ENCODE data around the gene NRCAM. TPM values are rescaled to one million over a fixed set of nuclear protein-coding genes. Genes with fewer than 3 reads are reported as not detected.

Gene NRCAM
- total RNA-seq, 2 experiments from 2014 or later, result 3.2 to 3.8 TPM

GRCh38 chr7:108145401-108145800 is 310.8 kb downstream of the NRCAM start:
- Mint-ChIP-seq H3K27me3 (peaks cover 2% of the 10 kb centered on the region), H3K4me1 (ENCODE audit: low read depth) (peaks cover 1% of the 10 kb centered on the region), H3K9me3 (no peaks in the 10 kb centered on the region), H3K27ac (no peak overlapping the region), H3K4me3 (no peak overlapping the region), H3K36me3 (ENCODE audit: low read depth) (no peaks in the 10 kb centered on the region)
- intact Hi-C loops (cut with micrococcal nuclease), result no loop called here
- DNase-seq (no peak), ATAC-seq (no peak)
- CTCF ChIA-PET, result interaction anchor here (0.6 to 3.3 kb wide), 30 partner anchors 9 to 352 kb away, joined by 3 to 53 read pairs (median 5); partner anchors contain the start of genes DLD and LAMB4
- TF ChIP-seq CTCF (IDR thresholded peaks at IDR 0.05), result no peak
- POLR2A ChIA-PET, result no interaction called here

DNA sequence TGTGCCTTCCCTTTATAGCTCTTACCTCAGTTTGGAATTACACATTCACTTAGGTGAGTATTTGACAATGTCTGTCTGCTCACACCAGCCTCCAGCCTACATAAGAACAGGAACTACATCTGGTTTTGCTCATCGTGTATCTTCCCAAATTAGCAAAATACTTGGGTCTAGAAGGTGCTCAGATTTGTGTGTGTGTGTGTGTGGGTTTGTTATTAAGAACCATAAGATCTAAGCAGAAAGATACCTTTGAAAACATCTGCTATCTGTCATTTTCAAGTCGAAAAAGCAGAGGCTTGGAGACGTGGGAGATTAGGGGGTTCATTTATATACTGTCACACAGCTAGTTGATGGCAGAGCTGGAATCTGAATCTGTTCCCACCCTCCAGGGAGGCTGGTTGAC is 311.3 kb downstream of the NRCAM start:
- DNase-seq (no peak), ATAC-seq (no peak)
- H3K36me3 Mint-ChIP-seq (ENCODE audit: low read depth), result no peaks in the 10 kb centered on the region
- POLR2A ChIA-PET, result no interaction called here
- H3K4me1 Mint-ChIP-seq (ENCODE audit: low read depth), result peaks cover 2% of the 10 kb centered on the region
- H3K9me3 Mint-ChIP-seq, result no peaks in the 10 kb centered on the region
- H3K27me3 Mint-ChIP-seq, result peaks cover 4% of the 10 kb centered on the region
- TF ChIP-seq CTCF (IDR thresholded peaks at IDR 0.05), result no peak
- CTCF ChIA-PET, result interaction anchor here (0.7 to 3.3 kb wide), 17 partner anchors 8 to 352 kb away, joined by 3 to 53 read pairs (median 6); partner anchors contain the start of gene LAMB4
- no peak overlapping the region for H3K4me3 Mint-ChIP-seq
- H3K27ac Mint-ChIP-seq, result no peak overlapping the region
- intact Hi-C loops (cut with micrococcal nuclease), result no loop called here

- ChIA-PET POLR2A (no interaction called here), CTCF (interaction anchor here (2.6 to 3.3 kb wide), 3 partner anchors 7 to 31 kb away, joined by 27 to 53 read pairs (median 37); no protein-coding TSS in a partner anchor)
- Mint-ChIP-seq H3K4me3 (no peak overlapping the region), H3K27me3 (peaks cover 9% of the 10 kb centered on the region), H3K9me3 (no peaks in the 10 kb centered on the region), H3K4me1 (ENCODE audit: low read depth) (peaks cover 2% of the 10 kb centered on the region), H3K27ac (no peak overlapping the region), H3K36me3 (ENCODE audit: low read depth) (no peaks in the 10 kb centered on the region)
- no peak for ATAC-seq
- intact Hi-C loops (cut with micrococcal nuclease), result no loop called here
- no peak for DNase-seq
- no peak for TF ChIP-seq CTCF (IDR thresholded peaks at IDR 0.05)
Observed at GRCh38 chr7:108143658-108144420, 312.4 kb downstream of the NRCAM start.

DNA sequence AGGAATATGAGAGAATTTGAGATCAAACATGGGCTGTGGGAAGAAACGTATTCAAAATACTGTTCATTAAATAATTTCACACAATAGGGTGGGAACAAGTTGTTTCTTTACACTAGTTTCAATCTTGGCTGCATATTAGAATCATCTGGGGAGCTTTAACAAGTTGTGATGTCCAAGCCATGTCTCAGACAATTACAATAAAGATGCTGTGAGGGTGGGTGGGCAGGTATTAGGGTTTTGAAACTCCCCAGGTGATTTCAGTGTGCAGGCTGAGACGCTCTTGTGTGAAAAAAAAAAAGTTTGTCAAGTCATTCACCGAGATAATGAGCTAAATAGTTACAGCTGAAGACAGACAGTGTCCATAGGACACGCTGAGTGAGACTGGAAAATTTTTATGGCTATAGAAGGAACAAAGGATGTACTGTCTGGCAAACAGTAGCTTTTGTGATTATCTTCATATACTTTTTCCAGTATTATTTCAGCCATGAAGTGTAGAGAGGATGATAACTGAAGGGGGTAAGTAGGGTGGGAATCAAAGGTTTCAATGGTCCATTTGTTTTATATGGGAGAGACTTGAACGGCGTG is 313.5 kb downstream of the NRCAM start:
- Mint-ChIP-seq H3K4me3 (no peak overlapping the region), H3K36me3 (ENCODE audit: low read depth) (no peaks in the 10 kb centered on the region), H3K4me1 (ENCODE audit: low read depth) (peaks cover 5% of the 10 kb centered on the region), H3K9me3 (no peaks in the 10 kb centered on the region), H3K27ac (no peak overlapping the region), H3K27me3 (peaks cover 9% of the 10 kb centered on the region)
- DNase-seq (no peak), ATAC-seq (no peak)
- POLR2A ChIA-PET, result interaction anchor here (0.7 kb wide), 1 partner anchor 95 kb away, joined by 3 read pairs; no protein-coding TSS in a partner anchor
- intact Hi-C loops (cut with micrococcal nuclease), result no loop called here
- TF ChIP-seq CTCF (IDR thresholded peaks at IDR 0.05), result no peak
- CTCF ChIA-PET, result interaction anchor here (1.3 to 1.6 kb wide), 2 partner anchors 11 to 30 kb away, joined by 3 to 4 read pairs; no protein-coding TSS in a partner anchor

- no peak for TF ChIP-seq CTCF (IDR thresholded peaks at IDR 0.05)
- no peaks in the 10 kb centered on the region for H3K9me3 Mint-ChIP-seq
- no peaks in the 10 kb centered on the region for H3K36me3 Mint-ChIP-seq (ENCODE audit: low read depth)
- CTCF ChIA-PET, result interaction anchor here (1.3 to 1.6 kb wide), 2 partner anchors 11 to 29 kb away, joined by 3 to 4 read pairs; no protein-coding TSS in a partner anchor
- H3K27me3 Mint-ChIP-seq, result peaks cover 9% of the 10 kb centered on the region
- H3K4me1 Mint-ChIP-seq (ENCODE audit: low read depth), result peaks cover 8% of the 10 kb centered on the region
- POLR2A ChIA-PET, result no interaction called here
- intact Hi-C loops (cut with micrococcal nuclease), result no loop called here
- no peak for DNase-seq
- H3K4me3 Mint-ChIP-seq, result no peak overlapping the region
- no peak overlapping the region for H3K27ac Mint-ChIP-seq
- no peak for ATAC-seq
Observed at GRCh38 chr7:108142180-108142579, 314.1 kb downstream of the NRCAM start.
